Prostate gland (tissue), 2 donors: ENCODE data around the gene EEFSEC. TPM values are rescaled to one million over a fixed set of nuclear protein-coding genes. Genes with fewer than 3 reads are reported as not detected.

ENCODE experiments used
- DNase-seq: peaks from one replicate; pipeline ENCODE4 v3.0.0-alpha.2; 2019; ENCODE audit warnings: low spot score
- H3K27ac ChIP-seq, 2 donors: fragments of 200-600 bp; sonication (generic); 2 replicates each; pipeline ENCODE4 v1.5.1; 2017 to 2019
- H3K27me3 ChIP-seq: fragments of 200-600 bp; sonication (generic); replicated peaks from 2 replicates; pipeline ENCODE4 v1.5.1; 2019; ENCODE audit not compliant: insufficient read depth
- H3K36me3 ChIP-seq, 2 donors: fragments of 200-600 bp; sonication (generic); 1 replicate in 1 of 2; 2 replicates in 1 of 2; pipeline versions ENCODE4 v1.5.1 to v1.8.1; 2017 to 2019
- H3K4me1 ChIP-seq: fragments of 200-600 bp; sonication (generic); replicated peaks from 2 replicates; pipeline ENCODE4 v1.5.1; 2019
- H3K4me3 ChIP-seq, 2 donors: fragments of 200-600 bp; sonication (generic); 2 replicates each; pipeline ENCODE4 v1.5.1; 2017 to 2019
- H3K9me3 ChIP-seq: fragments of 200-600 bp; sonication (generic); 2 replicates; pipeline ENCODE4 v1.5.1; 2017
- POLR2A ChIP-seq: fragments of 450-650 bp; IDR thresholded peaks from one replicate; pipeline ENCODE4 v1.6.1; 2016; ENCODE audit warnings: antibody characterized with exemption, mild to moderate bottlenecking
- POLR2AphosphoS5 ChIP-seq: sonication (generic); formaldehyde crosslinking; IDR thresholded peaks from one replicate; pipeline ENCODE4 v1.6.1; 2017; ENCODE audit warnings: antibody characterized with exemption
- WGBS: methylation state at CpG from one replicate; pipeline ENCODE4 v1.1.5; 2018; 5-methylcytosine and 5-hydroxymethylcytosine counted together
- intact Hi-C: fragments of 100-400 bp; cut with DNase I; formaldehyde crosslinking; loops from one replicate; pipeline ENCODE4 v1.14.2; 2022
- total RNA-seq, 2 donors: library from RNA; depleted of rRNA; stranded (reverse); fragments of >200 nt; gene quantifications; one replicate each; pipeline ENCODE4 v1.1.0, GENCODE V29; 2016
- TF ChIP-seq, protein P1 (sequence below), 4 experiments: fragments of 200-600 bp in 2 of 4; fragments of 450-650 bp in 2 of 4; sonication (generic) in 2 of 4; IDR thresholded peaks; 1 replicate in 3 of 4; 2 replicates in 1 of 4; pipeline ENCODE4 v1.5.1; 2016 to 2019; ENCODE audit warnings: antibody characterized with exemption in 4 of 4, mild to moderate bottlenecking in 2 of 4, moderate library complexity in 2 of 4

EEFSEC gene
- total RNA-seq, 2 donors from 2014 or later: 24.7 to 26.1 TPM

- Histone ChIP-seq H3K27me3 (no peaks in the 10 kb centered on the region), H3K4me1 (no peaks in the 10 kb centered on the region), H3K36me3 (peaks cover 0 to 5% of the 10 kb centered on the region in 2 donors), H3K9me3 (no peaks in the 10 kb centered on the region), H3K27ac (no peak overlapping the region), H3K4me3 (no peak overlapping the region)
- TF ChIP-seq POLR2AphosphoS5 (no peak), POLR2A (no peak)
- TF ChIP-seq, protein P1, sequence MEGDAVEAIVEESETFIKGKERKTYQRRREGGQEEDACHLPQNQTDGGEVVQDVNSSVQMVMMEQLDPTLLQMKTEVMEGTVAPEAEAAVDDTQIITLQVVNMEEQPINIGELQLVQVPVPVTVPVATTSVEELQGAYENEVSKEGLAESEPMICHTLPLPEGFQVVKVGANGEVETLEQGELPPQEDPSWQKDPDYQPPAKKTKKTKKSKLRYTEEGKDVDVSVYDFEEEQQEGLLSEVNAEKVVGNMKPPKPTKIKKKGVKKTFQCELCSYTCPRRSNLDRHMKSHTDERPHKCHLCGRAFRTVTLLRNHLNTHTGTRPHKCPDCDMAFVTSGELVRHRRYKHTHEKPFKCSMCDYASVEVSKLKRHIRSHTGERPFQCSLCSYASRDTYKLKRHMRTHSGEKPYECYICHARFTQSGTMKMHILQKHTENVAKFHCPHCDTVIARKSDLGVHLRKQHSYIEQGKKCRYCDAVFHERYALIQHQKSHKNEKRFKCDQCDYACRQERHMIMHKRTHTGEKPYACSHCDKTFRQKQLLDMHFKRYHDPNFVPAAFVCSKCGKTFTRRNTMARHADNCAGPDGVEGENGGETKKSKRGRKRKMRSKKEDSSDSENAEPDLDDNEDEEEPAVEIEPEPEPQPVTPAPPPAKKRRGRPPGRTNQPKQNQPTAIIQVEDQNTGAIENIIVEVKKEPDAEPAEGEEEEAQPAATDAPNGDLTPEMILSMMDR (IDR thresholded peaks at IDR 0.05): no peak
- intact Hi-C loops: no loop called here
- DNase-seq: no peak
- 82% methylated on average over 6 of the region's 6 CpGs for WGBS
Measured at GRCh38 chr3:128263946-128264345, 110.7 kb downstream of the EEFSEC start.

DNA sequence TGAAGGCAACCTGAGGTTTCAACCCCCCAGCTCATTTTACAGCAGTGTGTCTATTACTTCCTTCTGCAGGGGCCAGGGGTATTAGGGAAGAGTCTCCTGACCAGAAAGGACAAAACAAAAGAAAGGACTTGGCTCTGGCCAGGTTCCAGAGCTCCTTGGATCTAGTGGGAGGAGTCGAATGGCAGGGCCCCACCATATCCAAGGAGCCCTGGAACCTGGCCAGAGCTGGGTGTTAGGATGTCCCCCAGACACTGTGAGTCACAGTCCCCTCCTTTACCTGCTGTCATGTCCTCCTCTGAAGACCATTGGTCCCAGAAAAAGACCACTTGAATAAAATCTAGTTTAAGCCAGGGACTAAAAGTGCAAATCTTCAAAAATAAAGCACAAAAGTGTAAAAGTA, 113.2 kb downstream of the EEFSEC start:
- no peak overlapping the region for H3K27ac ChIP-seq
- intact Hi-C loops: no loop called here
- H3K9me3 ChIP-seq: no peaks in the 10 kb centered on the region
- no peaks in the 10 kb centered on the region for H3K27me3 ChIP-seq
- peaks cover 0 to 5% of the 10 kb centered on the region in 2 donors for H3K36me3 ChIP-seq
- no peak overlapping the region for H3K4me3 ChIP-seq
- WGBS: 27% methylated on average over 1 of the region's 1 CpG
- no peaks in the 10 kb centered on the region for H3K4me1 ChIP-seq
- no peak for DNase-seq
- TF ChIP-seq, protein P1 (IDR thresholded peaks at IDR 0.05): no peak
- TF ChIP-seq POLR2A (no peak), POLR2AphosphoS5 (no peak)

GRCh38 chr3:128267541-128267940, 114.3 kb downstream of the EEFSEC start:
- no peak for TF ChIP-seq POLR2AphosphoS5
- no peak for TF ChIP-seq POLR2A
- TF ChIP-seq, protein P1 (IDR thresholded peaks at IDR 0.05): no peak
- no peak overlapping the region for H3K4me3 ChIP-seq
- no peaks in the 10 kb centered on the region for H3K4me1 ChIP-seq
- H3K27me3 ChIP-seq: no peaks in the 10 kb centered on the region
- no peak for DNase-seq
- intact Hi-C loops: no loop called here
- peaks cover 0 to 1% of the 10 kb centered on the region in 2 donors for H3K36me3 ChIP-seq
- H3K27ac ChIP-seq: no peak overlapping the region
- WGBS: 72% methylated on average over 4 of the region's 4 CpGs
- H3K9me3 ChIP-seq: no peaks in the 10 kb centered on the region

GRCh38 chr3:128269006-128269775, 115.9 kb downstream of the EEFSEC start:
- no peaks in the 10 kb centered on the region for H3K9me3 ChIP-seq
- DNase-seq: no peak
- no peak overlapping the region for H3K4me3 ChIP-seq
- TF ChIP-seq POLR2AphosphoS5: no peak
- TF ChIP-seq POLR2A: no peak
- TF ChIP-seq, protein P1 (IDR thresholded peaks at IDR 0.05): no peak
- 90% methylated on average over 11 of the region's 11 CpGs for WGBS
- H3K36me3 ChIP-seq: no peaks in the 10 kb centered on the region
- no peak overlapping the region for H3K27ac ChIP-seq
- intact Hi-C loops: no loop called here
- no peaks in the 10 kb centered on the region for H3K4me1 ChIP-seq
- H3K27me3 ChIP-seq: no peaks in the 10 kb centered on the region

- Histone ChIP-seq H3K4me1 (no peaks in the 10 kb centered on the region), H3K27ac (no peak overlapping the region), H3K27me3 (no peaks in the 10 kb centered on the region), H3K36me3 (no peaks in the 10 kb centered on the region), H3K4me3 (no peak overlapping the region), H3K9me3 (no peaks in the 10 kb centered on the region)
- no peak for DNase-seq
- no peak for TF ChIP-seq POLR2A
- no peak for TF ChIP-seq POLR2AphosphoS5
- TF ChIP-seq, protein P1 (IDR thresholded peaks at IDR 0.05): no peak
- WGBS: 81% methylated on average over 3 of the region's 3 CpGs
- intact Hi-C loops: no loop called here
Measured at GRCh38 chr3:128269796-128270195, 116.5 kb downstream of the EEFSEC start.
